NCI-H2227 treated with DMSO at 0.1 percent for 48 hours (cell line): ENCODE results near the gene SPIRE1.

Source experiments
- DNase-seq: peaks from one replicate; lab custom pipeline; 2025; lab: John Stamatoyannopoulos, UW

SPIRE1 gene

DNA sequence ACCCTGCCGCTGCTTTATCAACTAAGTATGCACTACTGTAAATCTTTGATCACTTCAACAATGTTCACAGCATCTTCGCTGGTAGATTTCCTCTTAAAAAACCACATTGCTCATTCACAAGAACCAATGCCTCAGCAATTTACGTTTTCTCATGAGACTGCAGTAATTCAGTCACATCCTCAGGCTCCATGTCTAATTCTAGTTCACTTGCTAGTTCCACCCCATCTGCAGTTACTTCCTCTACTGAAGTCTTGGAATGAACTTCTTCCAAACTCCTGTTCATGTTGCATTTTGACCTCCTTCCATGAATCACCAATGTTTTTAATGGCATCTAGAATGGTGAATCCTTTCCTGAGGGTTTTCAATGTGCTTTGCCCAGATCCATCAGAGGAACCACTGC lies 214.4 kb downstream of the SPIRE1 start:
- no peak for DNase-seq

DNA sequence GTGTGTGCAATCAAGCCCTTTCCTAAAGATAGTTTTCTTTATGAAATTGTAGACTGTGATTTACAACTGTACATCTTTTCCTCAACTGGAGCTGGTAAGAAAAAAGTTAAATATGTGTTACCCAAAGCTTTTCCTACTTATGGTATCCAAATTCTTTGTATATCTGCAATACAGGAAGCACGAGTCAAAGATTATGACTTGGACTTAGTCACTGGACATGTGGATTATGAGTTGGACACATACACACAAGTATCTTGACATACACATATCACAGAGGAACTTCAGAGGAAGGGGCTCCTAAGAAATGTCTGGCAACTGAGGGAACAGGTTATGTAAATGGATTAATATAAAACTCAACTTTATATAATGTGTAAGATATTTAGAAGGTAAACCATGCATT lies 215.0 kb downstream of the SPIRE1 start:
- DNase-seq = no peak

DNA sequence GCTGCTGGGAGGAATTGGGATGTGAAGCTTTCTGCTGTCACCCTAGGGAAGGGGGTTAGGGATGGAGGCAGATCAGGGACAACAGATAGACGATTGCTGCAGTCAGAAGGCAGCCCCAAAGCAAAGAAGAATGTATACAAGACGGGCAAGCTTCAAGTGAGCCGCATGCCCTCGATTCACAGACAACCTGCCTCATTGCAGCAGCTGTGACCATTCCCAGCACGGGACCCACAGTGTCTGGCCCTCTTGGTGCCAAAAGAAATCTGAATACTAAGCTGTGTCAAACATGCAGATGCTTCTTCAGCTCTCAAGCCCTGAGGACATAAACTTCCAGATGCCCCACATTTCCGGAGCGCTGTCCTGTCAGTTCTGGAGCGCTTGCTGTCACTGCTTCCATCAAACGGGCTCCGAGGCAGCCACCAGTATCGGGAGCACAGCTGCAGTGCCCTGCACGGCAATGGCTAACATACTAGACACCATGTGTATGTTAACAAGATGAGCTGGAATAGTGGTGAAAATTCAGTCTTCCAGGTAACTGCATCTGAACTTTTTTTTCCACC lies 216.4 kb downstream of the SPIRE1 start:
- no peak for DNase-seq

DNA sequence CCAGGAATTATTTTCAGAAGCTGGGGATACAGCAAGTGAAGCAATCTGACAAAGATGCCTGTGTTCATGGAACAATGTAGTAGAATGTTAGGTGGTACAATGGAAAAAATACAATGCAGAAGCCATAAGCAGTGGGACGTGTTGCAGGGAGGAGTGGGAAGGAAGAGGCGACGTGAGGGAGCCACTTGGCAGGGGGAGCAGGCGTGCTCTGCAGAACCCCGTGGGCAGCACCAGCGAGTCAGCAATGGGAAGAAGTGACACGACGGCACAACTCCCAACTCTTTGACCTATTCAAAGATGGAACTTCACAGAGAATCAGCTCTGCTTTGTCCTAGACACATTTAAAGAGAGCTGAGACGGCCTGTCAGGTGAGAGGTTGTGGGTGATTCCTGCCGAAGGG lies 219.7 kb downstream of the SPIRE1 start:
- no peak for DNase-seq

DNA sequence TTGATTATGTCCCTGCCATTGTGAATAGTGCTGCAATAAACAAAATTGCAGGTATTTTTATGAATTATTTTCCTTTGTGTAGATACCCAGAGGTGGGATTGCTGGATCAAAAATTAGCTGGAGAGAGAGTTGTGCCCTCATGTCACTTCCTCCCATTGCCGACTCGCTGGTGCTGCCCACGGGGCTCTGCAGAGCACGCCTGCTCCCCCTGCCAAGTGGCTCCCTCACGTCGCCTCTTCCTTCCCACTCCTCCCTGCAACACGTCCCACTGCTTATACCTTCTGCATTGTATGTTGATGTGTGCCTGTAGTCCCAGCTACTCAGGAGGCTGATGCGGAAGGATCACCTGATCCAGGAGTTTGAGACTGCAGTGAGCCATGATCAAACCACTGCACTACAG lies 222.0 kb downstream of the SPIRE1 start:
- no peak for DNase-seq

DNA sequence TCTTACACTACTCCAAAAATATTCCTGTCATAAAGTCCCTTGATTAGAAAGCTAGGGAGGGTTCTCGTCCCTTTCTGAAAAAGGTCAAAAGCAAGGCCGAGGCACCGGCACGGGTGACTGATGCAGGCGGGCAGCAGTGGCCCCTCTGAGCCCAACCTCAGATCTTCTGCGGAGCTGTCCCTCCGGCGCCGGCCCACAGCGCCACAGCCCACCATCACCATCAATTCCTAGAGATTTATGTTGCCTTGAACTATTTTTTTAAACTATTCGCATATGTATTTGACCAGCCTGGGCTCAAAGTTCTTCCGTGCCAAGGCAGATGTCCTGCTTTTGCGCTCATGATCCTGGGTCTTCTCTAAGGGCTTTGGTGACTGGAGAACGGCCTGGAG lies 223.4 kb downstream of the SPIRE1 start:
- no peak for DNase-seq

DNA sequence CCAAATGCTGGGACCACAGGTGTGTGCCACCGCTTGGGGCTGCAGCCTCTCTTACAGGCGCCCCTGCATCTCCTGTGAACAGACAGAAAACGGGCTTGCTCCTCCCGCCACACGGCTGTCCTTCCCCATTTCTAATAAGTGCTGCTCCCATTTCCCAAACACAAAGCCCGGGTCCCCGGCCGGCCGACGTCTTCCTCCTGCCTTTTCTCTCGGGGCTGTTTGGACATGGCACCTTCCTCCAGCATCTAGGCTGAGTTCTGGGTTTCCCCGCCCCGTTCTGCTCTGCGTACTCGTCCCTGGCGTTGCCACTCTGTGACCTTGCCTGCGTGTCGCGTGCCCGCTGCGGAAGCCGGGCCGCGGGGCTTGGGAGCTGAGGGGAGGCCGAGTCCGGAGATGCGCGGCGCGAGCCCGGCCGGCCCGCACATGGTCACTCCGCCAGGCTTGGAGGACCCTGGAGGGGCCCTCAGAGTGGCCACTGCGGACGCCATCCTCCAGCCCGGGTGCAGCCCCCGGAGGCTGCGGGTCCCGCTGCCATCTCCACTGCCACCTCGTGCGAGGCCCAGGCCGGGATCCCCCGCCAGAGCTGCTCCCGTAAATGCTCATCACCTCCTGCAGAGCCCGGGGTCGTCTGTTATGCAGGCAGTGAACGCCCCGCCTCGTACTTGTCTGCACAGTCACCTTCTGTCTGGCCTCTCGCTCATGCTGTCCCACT lies 223.9 kb downstream of the SPIRE1 start:
- DNase-seq = no peak

DNA sequence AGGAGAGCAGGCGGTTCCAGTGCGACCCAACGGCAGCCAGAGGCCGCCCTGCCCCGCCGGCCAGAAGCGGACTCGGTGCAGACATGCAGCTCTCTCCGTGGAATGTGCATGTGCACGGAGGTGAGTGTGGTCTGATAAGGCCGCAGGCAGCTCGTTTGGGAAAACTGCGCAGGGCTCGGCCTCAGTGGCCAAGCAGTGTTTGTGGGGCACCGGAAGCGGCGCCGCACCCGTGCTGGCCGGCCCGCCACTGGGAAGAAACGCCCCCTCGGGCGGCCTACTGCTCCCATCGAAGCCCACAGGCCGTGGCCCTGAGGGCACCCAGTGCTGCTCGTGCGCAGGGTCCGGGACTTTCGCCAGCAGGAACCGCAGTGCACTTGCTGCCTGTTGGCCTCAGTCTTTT lies 225.0 kb downstream of the SPIRE1 start:
- DNase-seq = no peak

DNA sequence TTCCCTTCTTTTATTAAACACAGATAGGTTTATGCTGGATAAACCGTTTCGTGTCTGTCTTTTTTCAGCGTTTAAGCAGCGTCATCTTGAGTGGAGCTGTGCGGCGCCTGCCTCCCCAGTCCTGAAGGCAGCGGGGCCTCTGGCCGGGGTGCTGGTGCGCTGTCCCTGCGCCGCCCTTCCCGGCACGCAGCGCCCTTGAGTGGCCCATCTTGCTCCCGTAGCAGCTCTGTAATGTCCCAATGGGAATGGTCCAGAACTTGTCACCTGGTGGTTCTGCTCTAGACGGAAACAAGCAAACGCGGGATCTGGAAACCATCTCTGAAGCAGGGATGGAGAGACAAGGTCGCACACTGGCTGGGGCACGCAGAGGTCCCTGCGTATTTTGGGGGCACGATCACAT lies 225.7 kb downstream of the SPIRE1 start:
- DNase-seq = no peak

DNA sequence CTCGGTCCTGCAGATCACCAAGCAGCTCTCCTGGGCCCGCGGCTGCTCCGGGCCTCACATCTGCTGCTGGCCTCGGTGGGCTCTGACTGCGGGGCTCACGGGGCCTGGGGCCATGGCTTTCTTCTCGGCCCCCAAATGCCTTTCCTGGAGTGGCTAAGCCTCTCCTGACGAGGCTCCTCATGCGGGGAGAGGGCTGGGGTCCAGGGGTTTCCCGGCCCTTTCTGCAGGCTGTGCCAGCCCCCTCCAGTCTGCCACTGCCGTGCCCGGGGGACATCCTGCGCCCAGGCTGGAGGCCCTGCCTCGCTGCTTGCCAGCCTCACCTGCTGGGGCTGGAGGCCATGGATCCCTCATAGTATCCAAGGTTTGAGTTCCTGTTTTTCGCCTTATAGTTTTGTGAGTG lies 226.3 kb downstream of the SPIRE1 start:
- no peak for DNase-seq

DNA sequence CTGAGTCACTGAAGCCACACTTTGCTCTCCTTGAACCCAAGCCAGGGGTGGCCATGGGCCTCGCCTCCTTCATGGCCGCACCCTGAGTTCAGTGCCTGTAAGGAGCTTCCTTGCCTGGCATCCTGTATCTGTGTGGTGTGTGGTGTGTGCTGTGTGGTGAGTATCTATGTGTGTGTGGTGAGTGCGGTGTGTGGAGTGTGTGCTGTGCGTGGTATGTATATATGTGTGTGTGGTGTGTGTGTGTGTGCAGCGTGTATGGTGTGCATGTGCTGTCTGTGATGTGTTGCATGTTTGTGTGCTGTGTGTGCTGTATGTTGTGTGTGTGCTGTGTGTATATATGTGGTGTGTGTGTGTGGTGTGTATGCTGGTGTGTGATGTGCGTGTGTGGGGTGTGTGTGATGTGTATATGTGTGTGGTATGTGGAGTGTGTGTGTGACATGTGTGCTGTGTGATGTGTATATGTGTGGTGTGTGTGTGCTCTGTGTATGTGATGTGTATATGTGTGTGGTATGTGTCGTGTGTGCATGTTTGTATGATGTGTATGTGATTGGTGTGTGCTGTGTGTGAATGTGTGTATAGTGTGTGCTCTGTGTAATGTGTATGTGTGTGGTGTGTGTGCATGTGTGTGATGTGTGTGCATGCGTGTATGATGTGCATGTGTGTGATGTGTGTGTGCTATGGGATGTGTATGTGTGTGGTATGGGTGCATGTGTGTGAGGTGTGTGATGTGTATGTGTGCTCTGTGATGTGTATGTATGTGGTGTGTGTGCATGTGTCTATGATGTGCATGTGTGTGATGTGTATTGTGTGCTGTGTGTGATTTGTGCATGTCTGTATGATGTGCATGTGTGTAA lies 227.5 kb downstream of the SPIRE1 start:
- DNase-seq = no peak

DNA sequence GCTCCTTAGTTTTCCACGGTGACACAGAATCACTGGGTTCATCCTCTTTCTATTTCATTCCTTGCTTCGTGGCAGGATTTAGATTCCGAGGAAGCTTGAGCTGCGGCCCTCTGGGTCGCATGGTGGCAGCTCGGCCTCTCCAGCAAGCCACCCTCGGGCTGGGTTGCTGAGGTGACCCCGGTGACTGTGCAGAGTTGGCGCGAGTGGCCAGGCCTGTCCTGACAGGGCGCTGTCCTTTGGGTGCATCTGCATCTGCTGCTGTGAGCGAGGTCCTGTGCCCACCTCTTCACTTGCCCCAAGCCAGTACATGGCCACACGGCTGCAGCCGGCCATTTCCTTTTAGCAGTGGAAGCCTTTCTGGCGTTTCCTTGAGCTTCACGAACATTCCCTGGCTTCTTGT lies 228.4 kb downstream of the SPIRE1 start:
- DNase-seq = no peak

DNA sequence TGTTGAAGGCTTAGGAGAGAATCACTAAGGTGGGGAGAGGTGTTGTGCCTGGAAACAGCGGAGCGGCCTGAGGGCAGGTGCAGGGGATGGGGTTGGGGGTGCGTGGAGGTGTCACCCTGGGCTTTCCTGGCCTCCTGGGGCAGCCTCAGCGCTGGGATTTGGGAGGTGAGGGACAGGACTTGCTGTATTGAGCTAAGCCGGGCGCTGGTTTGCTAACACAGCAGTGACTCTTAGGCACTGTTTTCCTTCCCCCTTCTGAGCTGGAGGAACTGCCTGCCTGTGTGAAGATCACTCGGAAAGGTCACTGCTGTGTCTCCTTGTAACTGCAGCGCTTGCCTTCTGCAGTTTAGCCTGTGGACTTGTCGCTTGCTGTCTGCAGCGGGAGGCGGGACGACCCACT lies 229.0 kb downstream of the SPIRE1 start:
- DNase-seq = no peak

DNA sequence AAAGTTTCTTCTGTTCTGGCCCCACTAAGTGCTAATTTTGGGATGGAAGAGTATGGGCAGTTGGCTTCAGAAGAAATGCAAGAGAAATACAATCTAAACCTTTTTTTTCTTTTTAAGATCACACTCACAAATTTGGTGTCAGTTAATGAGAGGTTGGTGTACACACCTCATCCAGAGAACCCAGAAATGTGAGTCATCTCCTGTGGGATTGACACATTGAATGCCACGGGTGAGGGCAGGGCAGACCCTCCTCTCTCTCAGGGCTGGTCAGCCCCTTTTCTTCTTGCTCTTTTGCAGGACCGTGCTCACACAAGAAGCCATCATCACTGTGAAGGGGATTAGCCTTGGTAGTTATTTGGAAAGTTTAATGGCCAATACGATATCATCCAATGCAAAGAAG lies 231.0 kb downstream of the SPIRE1 start:
- no peak for DNase-seq

DNA sequence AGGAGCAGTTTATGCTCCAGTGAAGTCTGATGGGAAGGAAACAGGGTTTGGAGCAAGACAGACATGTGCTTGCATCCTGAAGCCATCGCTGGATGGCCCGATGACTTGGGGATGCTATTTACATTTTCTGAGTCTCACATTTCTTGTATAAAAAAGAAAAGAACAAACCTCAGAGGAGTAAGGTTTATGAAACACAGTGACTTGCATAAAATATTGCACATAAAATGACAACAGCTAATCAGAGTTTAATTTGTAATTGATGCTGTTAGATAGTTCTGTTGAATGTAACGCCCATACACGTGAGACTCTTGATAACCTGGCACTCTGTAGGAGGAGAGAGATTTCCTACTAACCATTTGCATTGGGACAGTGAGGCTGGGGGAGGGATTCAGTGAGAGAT lies 233.7 kb downstream of the SPIRE1 start:
- no peak for DNase-seq

DNA sequence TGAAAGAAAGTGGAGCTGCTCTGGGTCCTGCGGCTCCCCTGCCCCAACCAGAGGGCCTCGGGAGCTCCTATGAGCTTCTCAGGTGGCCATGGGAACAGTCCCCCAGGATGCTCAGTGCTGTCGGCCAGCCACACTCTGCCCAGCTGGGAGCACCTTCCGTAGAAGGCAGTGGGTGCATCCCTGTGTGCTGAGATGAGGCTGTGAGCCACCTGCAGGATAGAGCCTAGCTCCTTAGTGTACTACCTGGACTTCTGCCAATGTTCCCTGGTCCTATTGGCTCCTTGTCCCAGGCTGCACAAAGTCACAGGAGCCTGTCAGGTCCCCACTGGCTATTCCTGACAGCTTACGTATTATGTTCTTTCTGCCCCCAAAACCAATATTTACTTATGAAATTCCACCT lies 234.1 kb downstream of the SPIRE1 start:
- no peak for DNase-seq

DNA sequence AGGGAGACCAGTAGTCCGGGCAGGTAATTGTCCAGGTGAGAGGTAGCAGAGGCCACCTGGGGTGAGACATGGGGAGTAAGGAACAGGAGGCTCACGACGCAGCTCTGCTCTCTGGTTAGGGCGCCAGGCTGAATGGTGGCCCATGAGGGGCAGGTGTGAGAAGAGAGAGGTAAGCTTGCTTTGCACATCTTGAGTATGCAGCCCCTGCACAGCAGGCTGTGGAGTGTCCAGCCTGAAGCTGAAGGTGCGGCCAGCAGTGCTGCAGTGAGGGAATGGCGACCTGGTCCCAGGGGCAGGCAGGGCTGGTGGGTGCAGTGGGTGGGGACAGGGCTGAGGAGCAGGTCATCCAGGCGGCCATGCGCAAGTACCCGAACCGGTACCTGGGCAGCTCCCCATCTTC lies 234.5 kb downstream of the SPIRE1 start:
- DNase-seq = no peak

DNA sequence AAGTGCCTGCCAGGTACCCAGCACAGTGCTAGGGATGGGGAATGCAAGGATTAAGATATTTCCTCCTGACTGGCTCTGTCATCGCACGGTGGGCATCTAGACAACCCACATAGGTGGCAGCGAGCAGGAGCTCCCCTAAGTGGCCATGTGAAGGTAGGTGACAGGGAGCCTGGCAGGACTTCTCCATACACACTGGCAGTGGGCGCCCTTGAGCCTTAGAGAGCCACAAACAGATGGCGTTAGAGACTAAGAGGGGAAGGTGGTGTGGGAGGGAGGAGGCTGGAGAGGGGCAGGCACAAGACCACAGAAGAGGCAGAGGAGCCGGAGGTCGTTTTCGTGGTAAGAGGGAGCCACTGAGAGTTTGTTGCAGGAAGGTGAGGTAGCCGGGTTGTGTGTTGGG lies 235.0 kb downstream of the SPIRE1 start:
- no peak for DNase-seq

DNA sequence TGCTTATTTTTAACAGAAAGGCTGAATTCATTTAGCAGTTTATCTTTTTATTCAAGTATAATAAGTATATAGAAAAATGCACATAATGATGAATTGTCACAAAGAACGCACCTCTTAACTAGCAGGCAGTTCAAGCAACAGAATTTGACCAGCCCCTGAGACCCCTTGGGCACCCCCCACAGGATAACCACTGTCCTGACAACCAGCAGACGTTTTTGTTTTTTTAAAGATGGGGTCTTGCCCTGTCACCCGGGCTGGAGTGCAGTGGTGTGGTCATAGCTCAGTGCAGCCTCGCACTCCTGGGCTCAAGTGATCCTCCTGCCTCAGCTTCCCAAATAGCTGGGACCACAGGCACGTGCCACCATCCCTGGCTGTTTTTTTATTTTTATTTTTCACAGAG lies 236.2 kb downstream of the SPIRE1 start:
- DNase-seq = no peak

DNA sequence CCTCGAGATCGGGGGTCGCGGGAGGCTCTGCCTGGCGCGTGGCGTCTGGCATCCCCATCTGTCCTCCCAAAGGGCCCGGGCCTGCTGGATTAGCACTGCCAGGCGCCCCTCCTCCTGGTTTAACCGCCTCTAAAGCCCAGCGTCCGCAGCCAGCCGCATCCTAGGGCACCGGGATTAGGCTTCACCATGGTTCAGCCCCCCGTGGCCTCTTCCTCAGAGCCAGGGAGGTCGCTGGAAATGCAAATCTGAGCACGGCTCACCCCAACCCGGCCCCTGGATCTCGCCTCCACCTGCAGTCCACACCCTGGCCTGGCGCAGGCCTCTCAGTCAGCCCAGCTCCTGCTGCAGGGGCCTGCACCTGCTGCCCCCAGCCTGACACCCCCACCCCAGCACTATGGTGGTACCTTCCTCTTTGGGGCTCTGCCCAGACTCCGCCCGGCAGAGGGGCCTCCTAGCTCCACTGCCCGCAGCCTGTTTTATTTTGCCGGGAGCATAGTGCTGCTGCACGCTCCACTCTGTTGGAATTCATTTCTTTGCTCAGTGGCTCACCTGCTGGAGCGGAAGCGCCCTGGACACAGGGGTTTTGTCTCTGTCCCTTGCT lies 237.0 kb downstream of the SPIRE1 start:
- DNase-seq = peak; percentile 80

DNA sequence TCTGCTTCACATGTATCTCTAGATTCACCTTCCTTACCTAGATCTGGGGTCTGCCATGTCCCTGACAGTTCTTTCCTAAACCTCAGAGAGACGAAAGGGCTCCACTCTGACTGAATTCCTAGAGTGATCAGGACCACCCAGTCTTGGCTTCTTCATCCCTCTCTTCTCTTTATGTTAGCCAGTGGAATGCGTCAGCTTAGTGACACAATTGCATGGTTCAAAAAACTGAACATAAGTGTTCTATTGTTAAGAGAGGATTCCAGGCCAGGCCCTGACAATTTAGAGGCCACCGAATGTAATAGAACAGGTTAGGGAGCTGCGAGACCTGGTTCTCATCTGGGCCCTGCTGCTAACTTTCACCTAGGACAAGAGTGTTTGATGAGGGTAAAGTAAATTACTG lies 240.2 kb downstream of the SPIRE1 start:
- no peak for DNase-seq

DNA sequence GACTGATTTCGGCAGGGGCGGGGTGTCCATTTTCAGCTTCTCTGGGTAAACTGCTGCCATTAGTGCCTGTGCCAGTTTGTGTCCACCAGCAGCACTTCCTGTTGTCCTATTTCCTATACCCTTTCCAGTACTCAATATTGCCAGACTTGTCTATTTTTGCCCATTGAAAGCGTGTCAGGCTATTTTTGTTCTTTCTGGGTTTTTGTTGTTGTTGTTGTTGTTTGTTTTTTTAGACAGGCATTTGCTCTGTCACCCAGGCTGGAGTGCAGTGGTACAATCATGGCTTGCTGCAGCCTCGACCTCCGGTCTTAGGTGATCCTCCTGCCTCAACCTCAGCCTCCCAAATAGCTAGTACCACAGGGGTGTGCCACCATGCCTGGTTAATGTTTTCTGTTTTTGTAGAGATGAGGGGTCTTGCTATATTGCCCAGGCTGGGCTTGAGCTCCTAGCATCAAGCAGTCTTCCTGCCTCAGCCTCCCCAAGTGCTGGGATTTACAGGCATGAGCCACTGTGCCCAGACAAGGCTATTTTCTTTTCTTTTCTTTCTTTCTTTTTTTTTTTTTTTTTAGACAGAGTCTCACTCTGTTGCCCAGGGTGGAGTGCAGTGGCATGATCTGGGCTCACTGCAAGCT lies 241.7 kb downstream of the SPIRE1 start:
- no peak for DNase-seq

DNA sequence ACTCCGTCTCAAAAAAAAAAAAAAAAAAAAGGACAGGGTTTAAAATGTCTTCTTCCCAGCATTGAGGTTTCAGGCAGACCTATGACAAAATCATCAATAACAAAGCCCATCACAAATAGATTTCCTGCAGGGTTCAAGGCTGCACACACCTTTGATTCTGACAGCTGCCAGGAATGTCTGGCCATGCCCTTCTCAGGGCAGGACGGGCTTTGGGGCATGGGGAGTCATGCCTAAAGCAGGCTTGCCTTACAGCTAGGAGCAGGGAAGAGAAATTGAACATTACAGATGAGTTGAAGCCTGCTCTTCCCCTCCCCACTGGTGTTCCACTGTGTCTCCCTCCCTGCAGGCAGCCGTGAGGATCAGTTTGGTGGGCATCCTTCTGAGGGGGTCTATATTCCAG lies 246.5 kb downstream of the SPIRE1 start:
- DNase-seq = no peak
